NCI-H69 (cell line): Measurements from ENCODE around the gene RTEL1.
"Not testable (repeated sequence)": the region's sequence is repeated elsewhere in the genome, so short reads cannot be mapped to it uniquely, and the experiment has no call there.

Experiments
- DNase-seq: peaks from one replicate; lab custom pipeline; 2025; lab: John Stamatoyannopoulos, UW

The RTEL1 gene

GRCh38 chr20:63627129-63627750, 30.9 kb upstream of the RTEL1 start:
- DNase-seq, result peak; percentile 94

- no peak for DNase-seq
These were observed 30.3 kb upstream of the RTEL1 start for GRCh38 chr20:63627751-63628245.

GRCh38 chr20:63628246-63628975, 29.7 kb upstream of the RTEL1 start:
- peak; percentile 75 for DNase-seq

GRCh38 chr20:63630956-63631355, 27.2 kb upstream of the RTEL1 start:
- DNase-seq, result not testable (repeated sequence)

- DNase-seq, result not testable (repeated sequence)
These were observed 26.7 kb upstream of the RTEL1 start for GRCh38 chr20:63631426-63631825.

- no peak for DNase-seq
These were observed 24.4 kb upstream of the RTEL1 start for GRCh38 chr20:63633732-63634131.

- no peak for DNase-seq
These were observed 22.5 kb upstream of the RTEL1 start for GRCh38 chr20:63635431-63636141.

GRCh38 chr20:63636752-63637628, 21.1 kb upstream of the RTEL1 start:
- no peak for DNase-seq

- no peak for DNase-seq
These were observed 18.8 kb upstream of the RTEL1 start for GRCh38 chr20:63639093-63639975.

- no peak for DNase-seq
These were observed 18.0 kb upstream of the RTEL1 start for GRCh38 chr20:63640086-63640485.

- not testable (repeated sequence) for DNase-seq
These were observed 17.4 kb upstream of the RTEL1 start for GRCh38 chr20:63640686-63641085.

- DNase-seq, result no peak
These were observed 16.8 kb upstream of the RTEL1 start for GRCh38 chr20:63641146-63641791.

GRCh38 chr20:63641792-63642523, 16.2 kb upstream of the RTEL1 start:
- DNase-seq, result peak; percentile 93

- peak; percentile 27 for DNase-seq
These were observed 15.4 kb upstream of the RTEL1 start for GRCh38 chr20:63642527-63643247.

- no peak for DNase-seq
These were observed 14.6 kb upstream of the RTEL1 start for GRCh38 chr20:63643499-63643898.

GRCh38 chr20:63643946-63644345, 14.2 kb upstream of the RTEL1 start:
- no peak for DNase-seq

GRCh38 chr20:63645218-63645617, 12.9 kb upstream of the RTEL1 start:
- no peak for DNase-seq

GRCh38 chr20:63648190-63648589, 9.9 kb upstream of the RTEL1 start:
- no peak for DNase-seq
